NAMALWA (cell line): ENCODE measurements around the gene ASB6.
"Not testable (repeated sequence)": the region's sequence is repeated elsewhere in the genome, so short reads cannot be mapped to it uniquely, and the experiment has no call there.

Source experiments
- DNase-seq: peaks from one replicate; pipeline ENCODE4 v3.0.0-alpha.2; 2015; ENCODE audit warnings: low spot score

ASB6 gene

DNA sequence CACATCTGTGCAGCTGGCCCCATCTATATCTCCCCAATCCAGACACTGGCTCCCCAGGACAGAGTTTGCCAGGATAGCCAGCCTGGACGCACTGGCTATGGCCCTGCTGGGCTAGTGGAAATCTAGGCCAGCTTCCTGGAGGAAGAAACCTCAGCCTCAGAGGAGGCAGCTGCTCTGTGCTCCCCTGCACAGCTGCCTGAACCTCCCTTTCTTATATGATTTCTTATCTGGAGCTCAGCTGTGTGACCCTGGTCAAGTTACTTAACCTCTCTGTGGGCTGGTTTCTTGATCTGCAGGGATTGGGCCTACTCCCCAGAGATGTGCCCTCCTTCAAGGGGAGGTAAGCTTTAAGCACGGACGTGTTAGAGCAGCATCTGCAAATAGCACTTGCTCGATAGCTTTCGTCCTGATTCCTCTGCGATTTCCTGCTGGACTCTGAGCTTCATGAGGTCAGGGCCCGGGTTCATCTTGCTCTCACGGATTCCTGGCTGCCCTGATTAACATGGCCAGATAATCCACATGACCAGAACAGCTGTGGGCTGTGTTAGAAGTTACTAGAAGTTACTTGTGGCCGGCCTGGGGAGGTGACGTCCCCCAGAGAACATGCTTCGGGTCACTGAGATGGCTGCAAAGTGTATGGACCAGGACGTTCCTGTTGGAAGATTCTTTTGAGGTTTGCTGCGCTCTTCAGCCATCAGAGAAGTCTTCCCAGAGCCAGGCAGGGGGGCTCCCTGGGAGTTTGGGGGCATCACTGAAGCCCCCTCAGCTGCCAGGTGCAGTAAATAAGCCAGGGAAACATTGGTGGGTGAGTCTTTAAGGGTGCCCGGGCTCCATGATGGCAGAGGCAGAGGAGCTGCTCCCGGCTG, 35.6 kb downstream of the ASB6 start:
- DNase-seq: no peak

DNA sequence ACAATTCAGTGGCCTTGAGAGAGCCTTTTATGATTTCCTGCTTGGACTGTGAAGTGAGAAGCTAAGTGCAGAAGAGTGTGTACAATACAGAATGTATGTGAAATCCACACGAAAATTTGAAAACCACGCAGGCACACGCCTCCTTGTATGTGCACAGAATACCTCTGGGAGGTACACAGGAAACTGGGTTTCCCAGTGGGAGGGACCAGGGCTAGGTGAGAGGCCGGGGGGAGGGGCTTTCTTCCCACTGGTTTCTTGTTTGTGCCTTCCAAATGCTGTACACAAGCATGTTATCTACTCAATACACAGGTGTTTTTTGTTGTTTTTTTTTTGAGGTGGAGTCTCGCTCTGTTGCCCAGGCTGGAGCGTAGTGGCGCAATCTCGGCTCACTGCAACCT, 37.2 kb downstream of the ASB6 start:
- no peak for DNase-seq

DNA sequence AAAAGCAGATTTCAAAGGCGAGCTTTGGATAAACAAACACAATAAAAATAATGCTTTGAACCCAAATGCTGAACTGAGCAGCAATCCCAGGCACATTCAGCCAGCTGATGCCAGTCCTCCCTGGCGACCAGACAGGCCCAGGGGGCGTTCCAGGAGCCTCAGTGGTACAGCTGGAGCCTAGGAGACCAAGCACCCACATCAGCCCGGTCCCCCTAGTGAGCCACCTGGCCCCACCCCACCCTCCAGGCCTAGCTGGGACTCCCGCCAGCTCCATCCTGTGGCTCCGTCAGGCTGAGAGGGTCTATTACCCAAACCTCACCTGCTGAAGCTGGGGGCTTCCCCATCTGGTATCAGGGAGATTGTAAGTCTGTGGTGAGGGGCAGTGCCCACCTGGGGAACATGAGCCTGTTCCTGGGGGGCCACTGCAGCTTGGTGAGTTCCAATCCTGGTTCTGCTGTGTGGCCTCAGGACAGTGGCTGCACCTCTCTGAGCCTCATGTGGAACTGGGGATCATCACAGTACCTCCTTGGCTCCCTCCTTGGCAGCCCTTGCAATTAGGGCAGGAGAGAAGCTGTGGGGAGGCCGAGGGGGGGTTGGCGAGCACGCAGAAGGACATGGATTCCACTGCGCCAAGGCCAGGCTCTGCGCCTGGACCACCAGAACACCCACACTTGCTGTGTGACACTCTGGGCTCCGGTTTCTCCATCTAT, 37.7 kb downstream of the ASB6 start:
- DNase-seq: no peak

DNA sequence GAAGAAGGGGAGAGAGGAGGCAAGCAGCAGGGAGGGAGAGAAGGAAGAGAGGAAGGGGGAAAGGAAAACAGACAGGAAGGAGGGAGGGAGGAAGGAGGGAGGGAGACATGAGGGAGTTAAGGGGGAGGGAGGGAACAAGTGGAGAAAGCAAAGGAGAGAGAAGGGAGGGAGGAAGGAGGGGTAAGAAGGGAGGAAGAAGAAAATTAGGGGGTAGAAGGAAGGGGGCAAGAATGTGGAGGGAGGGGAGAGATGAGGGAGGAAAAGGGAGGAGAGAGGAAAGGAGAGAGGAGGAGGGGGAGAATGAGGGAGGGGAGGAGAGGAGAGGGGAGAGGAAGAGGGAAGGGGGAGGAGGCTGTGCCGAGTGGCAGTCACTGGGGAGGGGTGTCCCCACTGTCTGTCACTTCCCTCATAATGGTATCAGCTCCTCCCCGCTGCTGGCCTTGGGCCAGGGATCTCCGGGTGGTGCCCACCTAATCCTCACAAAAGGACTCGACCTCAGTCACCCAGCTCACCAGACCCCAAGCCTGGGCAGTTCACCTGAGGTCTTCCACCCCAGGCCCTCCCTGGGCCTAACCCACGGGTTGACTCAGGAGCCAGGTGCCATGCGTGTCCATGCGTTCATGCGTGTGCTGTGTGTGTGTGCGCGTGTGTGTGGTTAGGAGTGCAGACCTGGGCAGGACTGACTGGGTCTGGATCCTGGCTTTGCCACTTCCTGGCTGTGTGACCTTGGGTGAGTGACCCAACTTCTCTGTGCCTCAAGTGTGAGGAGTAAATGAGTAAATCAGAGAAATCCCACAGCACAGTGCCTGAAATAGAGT, 39.1 kb downstream of the ASB6 start:
- DNase-seq: no peak

DNA sequence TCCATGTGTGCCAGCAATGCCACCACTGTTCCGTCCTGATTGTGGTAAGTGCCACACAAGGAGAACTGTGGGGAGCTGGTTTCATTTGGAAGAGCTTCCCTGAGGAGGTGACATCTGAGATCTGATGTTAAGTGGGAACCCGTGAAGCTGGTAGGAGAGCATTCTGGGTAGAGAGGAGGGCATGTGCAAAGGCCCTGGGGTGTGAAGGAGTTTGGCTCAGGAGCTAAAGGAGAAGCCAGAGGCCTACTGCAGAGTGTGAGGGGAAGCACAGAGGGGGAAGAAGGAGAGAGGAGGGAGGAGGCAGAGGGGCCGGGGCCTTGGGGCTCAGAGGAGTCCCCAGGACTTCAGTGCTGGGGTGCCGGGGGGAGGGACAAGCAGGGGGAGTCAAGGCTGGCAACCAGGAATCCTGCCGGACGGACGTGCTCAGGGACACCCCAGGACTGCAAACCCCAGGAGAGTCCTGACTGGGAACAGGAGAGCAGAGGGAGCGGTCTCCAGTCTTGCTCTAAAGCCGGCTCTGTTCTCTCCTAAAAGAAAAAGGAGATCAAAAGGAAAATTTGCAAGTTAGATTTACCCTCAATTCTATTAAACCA, 40.8 kb downstream of the ASB6 start:
- DNase-seq: no peak

DNA sequence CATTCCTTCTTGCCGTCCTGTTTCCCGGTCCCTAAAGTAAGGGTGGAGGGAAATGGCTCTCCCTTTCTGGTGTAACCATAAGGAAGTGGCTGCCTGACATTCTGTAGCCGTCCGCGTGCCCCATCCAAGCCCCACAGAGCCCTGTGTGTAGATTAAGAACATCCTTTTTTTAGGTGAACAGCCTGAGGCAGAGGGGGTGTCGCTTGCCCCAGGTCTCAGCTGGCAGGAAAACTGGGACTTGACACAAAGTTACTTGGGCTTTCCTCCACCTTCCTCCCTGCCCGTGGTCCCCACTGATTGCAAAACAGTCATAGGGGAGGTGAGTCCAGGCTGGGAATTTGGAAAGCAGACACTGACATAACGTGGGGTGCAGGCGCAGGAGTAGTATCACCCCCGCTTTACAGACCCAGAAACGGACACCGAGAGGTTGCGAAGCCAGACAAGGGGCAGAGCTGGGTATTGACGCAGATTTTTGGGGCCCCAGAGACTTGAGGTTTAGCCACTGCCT, 43.8 kb downstream of the ASB6 start:
- no peak for DNase-seq

DNA sequence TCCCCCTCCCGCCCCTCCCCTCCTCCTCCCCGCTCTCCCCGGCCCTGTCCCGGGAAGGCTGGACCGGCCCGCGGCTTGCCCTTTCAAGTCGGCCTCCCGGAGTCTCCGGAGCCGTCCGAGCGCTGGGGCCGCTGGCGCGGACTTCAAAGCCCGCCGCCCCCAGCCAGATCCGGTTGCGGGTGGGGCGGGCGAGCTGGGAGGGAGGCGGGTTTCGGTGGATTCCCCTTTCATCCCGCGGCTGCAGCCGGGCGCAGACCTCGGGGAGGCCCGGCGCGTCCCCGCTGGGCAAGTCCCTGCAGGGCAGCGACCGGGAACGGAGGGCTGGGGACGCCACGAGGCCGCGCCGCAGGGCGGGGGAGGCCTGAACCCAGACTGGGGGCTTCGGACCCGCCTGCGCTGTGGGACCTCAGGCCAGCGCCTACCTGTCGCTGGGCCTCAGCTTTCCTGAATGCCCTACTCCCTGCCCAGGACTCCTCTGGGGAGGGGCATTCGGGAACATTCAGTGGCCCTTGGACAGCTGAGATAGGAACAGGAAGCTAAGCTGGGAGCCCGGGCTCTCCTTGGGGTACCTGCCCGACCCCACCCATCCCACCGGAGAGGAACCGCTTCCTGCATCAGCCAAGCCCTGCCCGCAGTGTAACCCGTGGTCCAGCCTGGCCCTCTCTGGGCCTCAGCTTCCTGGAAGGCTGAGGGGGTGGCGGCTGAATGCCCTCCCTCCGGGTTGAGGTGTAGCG, 44.4 kb downstream of the ASB6 start:
- DNase-seq: no peak

DNA sequence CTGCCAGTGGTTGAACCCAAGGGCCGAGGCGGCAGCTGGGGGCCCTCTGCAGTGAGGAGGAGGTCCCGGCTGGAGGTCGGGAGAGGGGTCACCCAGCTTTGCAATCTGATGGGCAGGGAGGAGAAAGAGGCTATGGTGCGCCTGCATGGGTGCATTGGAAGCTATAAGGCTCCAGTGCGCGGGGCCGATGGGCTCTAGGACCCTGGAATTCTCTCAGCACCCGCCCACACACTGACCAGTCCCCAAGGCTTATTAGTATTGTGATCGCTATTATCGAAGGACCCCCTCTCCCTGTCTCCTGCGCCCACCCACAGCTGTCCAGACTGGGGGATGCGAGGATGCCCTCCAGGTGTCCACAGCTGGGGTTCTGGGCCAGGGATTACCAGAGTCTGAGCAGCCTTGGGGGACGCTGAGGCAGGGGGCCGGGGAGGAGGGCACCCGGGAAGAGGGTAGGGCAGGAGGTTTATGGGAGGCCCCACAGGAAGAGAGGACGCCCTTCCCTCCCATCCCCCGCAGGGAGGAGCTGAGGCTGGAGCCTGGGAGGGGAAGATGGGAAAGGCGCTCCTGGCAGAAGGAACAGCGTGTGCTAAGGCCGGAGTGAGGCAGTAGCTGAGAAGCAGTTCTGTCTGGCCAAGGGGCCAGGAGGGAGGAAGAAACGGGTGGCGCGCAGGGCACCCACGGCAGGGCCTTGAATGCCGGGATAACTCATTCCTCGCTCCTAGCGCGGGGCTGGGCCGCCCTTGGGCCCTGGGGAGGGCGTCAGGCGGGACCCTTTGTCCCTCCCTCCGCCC, 45.2 kb downstream of the ASB6 start:
- no peak for DNase-seq

DNA sequence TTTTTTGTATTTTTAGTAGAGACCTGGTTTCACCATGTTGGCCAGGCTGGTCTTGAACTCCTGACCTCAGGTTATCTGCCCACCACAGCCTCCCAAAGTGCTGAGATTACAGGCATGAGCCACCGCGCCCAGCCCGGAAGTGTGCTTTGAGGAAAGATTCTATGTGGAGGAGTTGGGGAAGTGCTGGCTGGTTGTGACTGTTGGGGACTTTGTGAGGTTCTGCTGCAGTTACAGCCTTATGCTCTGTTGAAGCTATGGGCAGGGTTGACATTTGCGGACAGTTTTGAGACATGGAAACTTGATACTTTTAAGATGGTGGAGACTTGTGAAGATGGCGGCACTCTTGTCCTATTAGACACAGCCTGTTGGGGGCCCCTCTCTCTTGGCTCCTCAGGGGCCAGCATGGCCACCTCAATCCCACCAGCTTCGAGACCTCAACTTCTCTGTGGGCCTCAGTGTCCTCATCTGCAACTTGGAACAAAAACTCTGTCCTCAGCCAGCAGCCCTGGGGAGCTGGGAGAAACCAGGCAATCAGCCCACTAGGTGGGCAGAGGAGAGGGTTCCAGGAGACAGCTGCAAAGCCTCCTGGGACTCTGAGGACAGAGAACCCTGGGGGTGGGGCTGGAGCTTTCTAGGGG, 45.9 kb downstream of the ASB6 start:
- DNase-seq: no peak

DNA sequence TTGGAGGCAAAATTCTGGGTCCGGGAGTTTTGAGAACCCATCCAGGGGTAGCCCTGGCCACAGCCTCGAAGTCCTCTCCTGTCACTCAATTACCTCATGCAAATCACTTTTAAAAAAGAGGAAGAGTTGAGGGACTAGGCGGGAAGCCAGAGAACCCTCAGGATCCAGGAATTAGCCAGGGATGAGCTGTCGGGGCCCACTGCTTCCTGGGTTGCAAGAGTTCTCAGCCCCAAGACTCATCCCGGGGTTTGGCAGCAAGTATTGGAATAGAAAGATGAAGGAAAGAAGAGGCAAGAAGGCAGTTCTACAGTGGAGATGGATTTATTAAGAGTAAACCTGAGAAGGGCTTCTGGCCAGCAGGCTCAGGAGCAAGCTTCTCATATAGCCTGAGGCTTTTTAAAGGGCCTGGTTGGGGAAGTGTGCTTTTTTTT, 46.6 kb downstream of the ASB6 start:
- DNase-seq: no peak

DNA sequence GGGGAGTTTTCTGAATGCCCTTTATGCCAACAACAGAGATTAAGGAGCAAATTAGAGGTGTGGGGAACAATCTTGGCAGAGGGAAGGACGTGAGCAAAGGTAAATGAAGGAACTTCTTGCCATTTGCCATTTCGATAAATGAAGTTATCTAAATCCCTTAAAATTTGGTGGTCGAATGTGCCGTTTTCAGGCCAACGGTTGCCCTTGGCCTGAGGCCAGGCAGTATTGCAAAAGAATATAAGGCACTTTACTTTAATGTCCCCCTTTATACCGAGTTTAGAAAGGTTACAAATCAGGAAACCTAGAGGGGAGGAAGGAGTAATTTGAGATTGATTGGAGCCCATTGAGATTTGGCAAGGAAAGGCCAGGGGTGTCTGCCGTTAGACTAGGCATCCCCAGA, 47.3 kb downstream of the ASB6 start:
- DNase-seq: no peak

DNA sequence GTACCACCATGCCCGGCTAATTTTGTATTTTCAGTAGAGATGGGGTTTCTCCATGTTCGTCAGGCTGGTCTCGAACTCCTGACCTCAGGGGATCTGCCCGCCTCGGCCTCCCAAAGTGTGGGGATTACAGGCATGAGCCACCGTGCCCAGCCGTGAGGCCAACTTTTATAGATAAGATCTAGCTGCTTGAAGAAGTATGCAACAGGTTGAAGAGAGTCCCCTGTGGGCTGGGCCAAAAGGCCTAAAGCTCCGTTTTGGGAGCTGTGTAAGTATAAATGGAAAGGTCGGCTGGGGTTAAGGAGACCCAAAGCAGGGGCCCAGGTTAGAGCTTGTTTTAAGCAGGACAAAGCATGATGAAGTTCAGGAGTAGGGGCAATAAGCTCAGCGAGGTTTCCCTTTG, 49.2 kb downstream of the ASB6 start:
- not testable (repeated sequence) for DNase-seq

DNA sequence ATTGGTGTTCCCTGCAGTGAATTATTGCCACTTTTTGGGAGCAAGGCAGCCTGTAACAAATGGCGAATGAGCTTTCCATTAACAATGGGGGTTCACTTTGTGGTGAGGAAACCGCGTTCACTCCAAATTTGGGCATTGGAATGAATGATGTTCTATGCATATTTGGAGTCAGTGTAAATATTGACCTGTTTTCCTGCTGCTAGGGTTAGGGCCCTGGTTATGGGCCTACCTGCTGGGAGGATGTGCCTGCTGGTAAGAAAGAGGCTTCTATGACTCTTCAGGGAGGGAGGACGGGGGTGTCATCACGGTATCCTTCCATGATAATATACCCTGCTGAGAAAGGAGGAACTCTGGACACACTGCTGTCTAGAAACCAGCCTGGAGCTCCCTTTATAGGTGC, 50.0 kb downstream of the ASB6 start:
- no peak for DNase-seq

DNA sequence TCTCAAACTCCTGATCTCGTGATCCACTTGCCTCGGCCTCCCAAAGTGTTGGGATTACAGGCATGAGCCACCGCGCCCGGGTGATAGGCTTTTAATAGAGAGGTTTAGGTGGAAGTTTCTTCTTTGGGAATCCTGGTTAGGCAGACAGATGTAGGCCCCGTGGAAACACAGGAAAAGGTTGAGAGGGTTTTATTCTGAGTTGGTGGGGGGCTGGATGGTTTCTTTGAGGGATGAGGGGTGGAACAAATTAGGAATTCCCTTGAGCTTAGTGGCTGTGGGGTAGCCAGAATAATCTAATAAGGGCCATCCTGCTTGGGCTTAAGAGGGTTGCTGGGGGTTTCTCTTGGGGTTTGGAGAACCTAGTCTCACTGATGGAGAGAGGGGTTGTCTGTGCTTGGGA, 51.5 kb downstream of the ASB6 start:
- DNase-seq: no peak

DNA sequence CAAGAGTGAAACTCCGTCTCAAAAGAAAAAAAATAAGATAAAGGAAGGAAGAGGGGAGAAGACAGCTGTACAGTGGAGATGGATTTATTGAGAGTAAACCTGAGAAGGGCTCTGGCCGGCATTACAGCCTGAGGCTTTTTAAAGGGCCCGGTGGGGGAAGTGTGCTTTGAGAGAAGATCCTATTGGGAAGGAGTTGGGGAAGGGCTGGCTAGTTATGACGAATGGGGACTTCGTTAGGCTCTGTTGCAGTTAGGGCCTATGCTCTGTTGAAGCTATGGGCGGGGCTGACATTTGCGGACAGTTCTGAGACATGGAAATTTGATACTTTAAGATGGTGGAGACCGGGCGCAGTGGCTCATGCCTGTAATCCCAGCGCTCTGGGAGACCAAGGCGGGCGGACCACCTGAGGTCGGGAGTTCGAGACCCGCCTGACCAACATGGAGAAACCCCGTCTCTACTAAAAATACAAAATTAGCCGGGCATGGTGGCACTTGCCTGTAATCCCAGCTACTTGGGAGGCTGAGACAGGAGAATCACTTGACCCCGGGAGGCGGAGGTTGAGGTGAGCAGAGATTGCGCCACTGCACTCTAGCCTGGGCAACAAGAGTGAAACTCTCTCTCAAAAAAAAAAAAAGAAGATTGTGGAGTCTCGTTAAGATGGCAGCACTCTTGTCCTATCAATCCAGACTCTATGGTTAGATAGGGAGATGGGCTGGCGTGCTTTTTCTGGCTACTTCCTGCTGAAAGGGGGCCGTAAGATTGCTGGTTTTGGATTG, 54.3 kb downstream of the ASB6 start:
- DNase-seq: no peak

DNA sequence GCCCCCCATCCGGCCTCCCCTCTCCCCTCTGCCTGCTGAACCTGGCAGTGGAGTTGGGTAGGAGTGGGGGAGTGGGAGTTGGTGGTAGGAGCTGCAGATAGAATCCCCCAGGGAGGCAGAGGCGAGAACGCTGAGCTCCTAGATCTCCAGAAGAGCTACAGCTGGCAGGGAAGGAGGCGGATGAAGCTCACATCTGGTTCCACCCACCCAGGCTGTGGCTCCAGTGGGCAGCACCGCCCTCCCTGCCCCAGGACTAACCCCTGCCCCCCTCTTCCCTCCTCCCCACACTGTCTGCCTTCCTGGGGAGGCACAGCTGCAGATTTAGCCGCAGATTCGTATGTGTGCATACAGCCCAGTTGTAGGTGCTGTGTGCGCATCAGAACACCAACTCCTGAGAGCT, 55.3 kb downstream of the ASB6 start:
- no peak for DNase-seq

DNA sequence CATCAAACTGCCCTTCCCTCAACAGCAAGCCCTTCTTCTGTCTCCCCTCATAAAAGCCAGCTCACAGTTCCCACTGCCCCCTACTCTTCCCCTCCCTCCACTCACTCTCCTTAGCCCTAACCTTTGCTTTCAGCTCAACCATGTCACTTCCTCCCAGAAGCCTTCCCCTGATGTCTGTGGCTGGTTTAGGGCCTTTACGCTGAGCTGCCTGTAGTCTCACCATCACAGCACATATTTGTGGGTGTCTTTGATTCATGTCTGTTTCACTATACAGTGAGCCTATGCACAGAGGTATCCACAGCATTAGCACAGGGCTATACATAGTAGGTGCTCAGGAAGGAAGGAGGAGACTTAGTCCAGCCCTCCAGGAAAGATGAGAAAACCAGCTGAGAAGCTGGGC, 55.7 kb downstream of the ASB6 start:
- no peak for DNase-seq

DNA sequence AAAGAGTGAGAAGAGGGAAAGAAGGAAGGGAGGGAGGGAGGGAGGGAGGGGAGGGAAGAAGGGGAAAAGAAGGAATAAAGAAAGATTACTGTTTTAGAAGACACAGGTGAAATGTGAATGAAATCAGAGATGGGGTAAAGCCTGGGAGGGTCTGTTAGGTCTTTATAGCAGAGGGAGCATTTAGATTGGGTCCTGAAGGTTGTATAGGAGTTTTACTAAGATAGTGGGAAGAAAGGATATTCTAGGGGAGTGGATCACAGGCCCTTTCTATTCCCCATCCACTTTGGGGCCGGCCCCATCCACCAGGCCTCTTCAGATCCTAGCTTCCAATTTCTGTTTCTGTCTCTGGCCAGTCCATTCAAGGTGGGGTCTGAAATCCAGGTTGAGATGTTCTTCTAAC, 56.6 kb downstream of the ASB6 start:
- no peak for DNase-seq
